ENCODE data around the gene POU6F2. TPM values are rescaled to one million over a fixed set of nuclear protein-coding genes. Genes with fewer than 3 reads are reported as not detected.

POU6F2 gene
- total and polyA plus RNA-seq, 12 donors, result 0.03 to 0.31 (median 0.19) TPM; not detected in 9

GRCh38 chr7:39468261-39468660 is 490.6 kb downstream of the POU6F2 start:
- Histone ChIP-seq H3K4me1 (replicated peaks in 1 of 2) (peaks cover 0 to 6% of the 10 kb centered on the region in 2 donors), H3K4me3 (no peak overlapping the region), H3K9me3 (replicated peaks in 1 of 3) (no peaks in the 10 kb centered on the region), H3K27me3 (peaks cover 3% of the 10 kb centered on the region), H3K27ac (no peak overlapping the region), H3K36me3 (replicated peaks in 1 of 2) (no peaks in the 10 kb centered on the region)
- 30 to 50% (median 34%) methylated on average over 2 of the region's 2 CpGs for WGBS, 4 donors
- TF ChIP-seq, protein P1, sequence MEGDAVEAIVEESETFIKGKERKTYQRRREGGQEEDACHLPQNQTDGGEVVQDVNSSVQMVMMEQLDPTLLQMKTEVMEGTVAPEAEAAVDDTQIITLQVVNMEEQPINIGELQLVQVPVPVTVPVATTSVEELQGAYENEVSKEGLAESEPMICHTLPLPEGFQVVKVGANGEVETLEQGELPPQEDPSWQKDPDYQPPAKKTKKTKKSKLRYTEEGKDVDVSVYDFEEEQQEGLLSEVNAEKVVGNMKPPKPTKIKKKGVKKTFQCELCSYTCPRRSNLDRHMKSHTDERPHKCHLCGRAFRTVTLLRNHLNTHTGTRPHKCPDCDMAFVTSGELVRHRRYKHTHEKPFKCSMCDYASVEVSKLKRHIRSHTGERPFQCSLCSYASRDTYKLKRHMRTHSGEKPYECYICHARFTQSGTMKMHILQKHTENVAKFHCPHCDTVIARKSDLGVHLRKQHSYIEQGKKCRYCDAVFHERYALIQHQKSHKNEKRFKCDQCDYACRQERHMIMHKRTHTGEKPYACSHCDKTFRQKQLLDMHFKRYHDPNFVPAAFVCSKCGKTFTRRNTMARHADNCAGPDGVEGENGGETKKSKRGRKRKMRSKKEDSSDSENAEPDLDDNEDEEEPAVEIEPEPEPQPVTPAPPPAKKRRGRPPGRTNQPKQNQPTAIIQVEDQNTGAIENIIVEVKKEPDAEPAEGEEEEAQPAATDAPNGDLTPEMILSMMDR (IDR thresholded peaks at IDR 0.05), result no peak
- intact Hi-C loops (cut with DNase I), result loop anchor here (10.0 kb wide), 2 partner anchors 533 to 673 kb away; no protein-coding TSS in a partner anchor
- DNase-seq, result no peak

DNA sequence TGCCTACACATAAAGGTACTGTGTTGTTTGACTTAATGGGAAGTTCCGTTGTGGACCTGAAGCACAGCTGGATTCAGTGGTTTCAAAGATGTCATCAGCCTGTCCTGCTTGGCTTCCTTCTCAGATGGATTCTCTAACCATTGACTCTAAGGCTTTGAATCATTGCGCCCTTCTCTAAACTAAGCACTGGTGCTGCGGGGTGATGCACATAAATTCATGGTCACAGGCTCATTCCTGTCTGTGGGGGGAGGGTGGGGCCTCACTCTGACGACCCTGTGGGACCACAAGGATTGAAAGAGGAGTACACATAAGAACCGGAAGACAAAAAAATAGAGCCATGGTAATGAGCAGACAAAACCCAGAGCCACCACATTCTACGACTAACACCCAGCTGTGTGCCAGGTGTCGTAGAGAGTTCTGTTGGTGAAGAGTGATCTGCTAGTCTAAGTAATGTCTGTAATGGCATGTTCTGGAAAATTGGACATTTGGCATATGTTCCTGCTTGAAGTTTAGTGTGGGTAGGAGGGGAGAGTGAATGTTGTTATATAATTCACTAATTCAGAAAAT is 491.2 kb downstream of the POU6F2 start:
- Histone ChIP-seq H3K36me3 (replicated peaks in 1 of 2) (no peaks in the 10 kb centered on the region), H3K27ac (no peak overlapping the region), H3K9me3 (replicated peaks in 1 of 3) (no peaks in the 10 kb centered on the region), H3K4me1 (replicated peaks in 1 of 2) (peaks cover 0 to 6% of the 10 kb centered on the region in 2 donors), H3K27me3 (peaks cover 3% of the 10 kb centered on the region), H3K4me3 (no peak overlapping the region)
- 46 to 57% (median 52%) methylated on average over 7 of the region's 7 CpGs for WGBS, 4 donors
- DNase-seq, result no peak
- TF ChIP-seq POLR2A (IDR thresholded peaks at IDR 0.05), result no peak
- TF ChIP-seq, protein P1 (IDR thresholded peaks at IDR 0.05), result no peak
- intact Hi-C loops (cut with DNase I), result loop anchor here (10.0 kb wide), 2 partner anchors 534 to 674 kb away; no protein-coding TSS in a partner anchor

- H3K27ac ChIP-seq, result no peak overlapping the region
- no peaks in the 10 kb centered on the region for H3K4me1 ChIP-seq (replicated peaks in 1 of 2)
- intact Hi-C loops (cut with DNase I), result no loop called here
- H3K27me3 ChIP-seq, result no peaks in the 10 kb centered on the region
- no peak for DNase-seq
- no peak for TF ChIP-seq POLR2A (IDR thresholded peaks at IDR 0.05)
- TF ChIP-seq, protein P1 (IDR thresholded peaks at IDR 0.05), result no peak
- no peaks in the 10 kb centered on the region for H3K9me3 ChIP-seq (replicated peaks in 1 of 3)
- no peaks in the 10 kb centered on the region for H3K36me3 ChIP-seq (replicated peaks in 1 of 2)
- H3K4me3 ChIP-seq, result no peak overlapping the region
Measured at GRCh38 chr7:39480901-39481300, 503.2 kb downstream of the POU6F2 start.

DNA sequence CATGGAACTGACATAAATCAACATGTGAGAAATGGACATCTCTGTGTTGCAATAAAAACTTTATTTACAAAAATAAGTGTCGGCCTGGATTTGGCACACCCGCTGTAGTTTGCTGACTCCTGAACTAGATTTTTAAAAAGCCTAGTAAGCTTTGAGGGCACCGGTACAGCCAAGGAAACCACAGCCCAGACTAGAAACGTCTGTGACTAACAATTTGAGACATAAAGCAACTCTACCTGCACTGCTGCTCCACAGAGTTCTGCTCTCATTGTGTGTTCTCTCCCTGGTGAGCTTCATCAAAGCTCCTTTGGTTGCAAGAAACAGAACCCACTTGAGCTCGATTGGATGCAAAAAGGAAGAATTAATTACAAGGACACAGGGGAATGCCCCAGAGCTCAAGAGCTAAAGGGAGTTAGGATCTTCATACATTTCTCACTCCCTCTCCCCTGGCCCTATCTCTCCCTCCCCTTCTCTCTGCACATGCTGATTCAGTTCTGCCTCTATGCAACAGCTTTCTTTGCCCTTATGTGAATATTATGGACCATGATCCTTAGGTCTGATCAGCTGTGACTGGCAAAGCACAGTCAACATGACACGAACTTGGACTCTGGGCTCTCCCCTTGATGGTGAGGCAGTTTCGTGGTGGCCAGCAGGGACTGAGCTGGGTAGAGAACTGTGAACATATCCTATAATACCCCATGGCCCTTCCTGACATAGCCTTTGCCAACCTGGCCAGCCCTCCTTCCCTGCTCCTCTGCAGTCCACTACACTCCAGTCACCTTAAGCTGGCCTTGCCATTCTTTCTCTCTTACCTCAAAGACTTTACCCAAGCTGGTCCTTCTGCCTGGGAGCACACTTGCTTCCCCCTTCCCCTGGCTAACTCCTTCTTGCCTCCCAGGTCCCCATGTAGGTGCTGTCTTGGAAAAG is 511.0 kb downstream of the POU6F2 start:
- Histone ChIP-seq H3K27ac (no peak overlapping the region), H3K27me3 (no peaks in the 10 kb centered on the region), H3K9me3 (replicated peaks in 1 of 3) (no peaks in the 10 kb centered on the region), H3K36me3 (replicated peaks in 1 of 2) (no peaks in the 10 kb centered on the region), H3K4me1 (replicated peaks in 1 of 2) (no peaks in the 10 kb centered on the region), H3K4me3 (no peak overlapping the region)
- intact Hi-C loops (cut with DNase I), result no loop called here
- WGBS, 4 donors, result 56 to 75% (median 64%) methylated on average over 7 of the region's 7 CpGs
- no peak for TF ChIP-seq POLR2A (IDR thresholded peaks at IDR 0.05)
- TF ChIP-seq, protein P1 (IDR thresholded peaks at IDR 0.05), result no peak
- DNase-seq, result no peak
